ENCODE data around the gene CAB39L.
A peak's percentile ranks its signal among the peaks of the same experiment; 100 is the strongest.

CAB39L gene

GRCh38 chr13:49439609-49440008 is 4.3 kb downstream of the CAB39L start:
- Mint-ChIP-seq H3K4me1 (peaks cover 1% of the 10 kb centered on the region), H3K4me3 (no peak overlapping the region), H3K27me3 (ENCODE audit: low read depth) (no peaks in the 10 kb centered on the region), H3K9me3 (no peaks in the 10 kb centered on the region), H3K36me3 (ENCODE audit: low read depth) (no peaks in the 10 kb centered on the region), H3K27ac (no peak overlapping the region)
- TF ChIP-seq, protein P1, sequence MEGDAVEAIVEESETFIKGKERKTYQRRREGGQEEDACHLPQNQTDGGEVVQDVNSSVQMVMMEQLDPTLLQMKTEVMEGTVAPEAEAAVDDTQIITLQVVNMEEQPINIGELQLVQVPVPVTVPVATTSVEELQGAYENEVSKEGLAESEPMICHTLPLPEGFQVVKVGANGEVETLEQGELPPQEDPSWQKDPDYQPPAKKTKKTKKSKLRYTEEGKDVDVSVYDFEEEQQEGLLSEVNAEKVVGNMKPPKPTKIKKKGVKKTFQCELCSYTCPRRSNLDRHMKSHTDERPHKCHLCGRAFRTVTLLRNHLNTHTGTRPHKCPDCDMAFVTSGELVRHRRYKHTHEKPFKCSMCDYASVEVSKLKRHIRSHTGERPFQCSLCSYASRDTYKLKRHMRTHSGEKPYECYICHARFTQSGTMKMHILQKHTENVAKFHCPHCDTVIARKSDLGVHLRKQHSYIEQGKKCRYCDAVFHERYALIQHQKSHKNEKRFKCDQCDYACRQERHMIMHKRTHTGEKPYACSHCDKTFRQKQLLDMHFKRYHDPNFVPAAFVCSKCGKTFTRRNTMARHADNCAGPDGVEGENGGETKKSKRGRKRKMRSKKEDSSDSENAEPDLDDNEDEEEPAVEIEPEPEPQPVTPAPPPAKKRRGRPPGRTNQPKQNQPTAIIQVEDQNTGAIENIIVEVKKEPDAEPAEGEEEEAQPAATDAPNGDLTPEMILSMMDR (IDR thresholded peaks at IDR 0.05; ENCODE audit: unreplicated experiment in 3 of 3), result no peak

DNA sequence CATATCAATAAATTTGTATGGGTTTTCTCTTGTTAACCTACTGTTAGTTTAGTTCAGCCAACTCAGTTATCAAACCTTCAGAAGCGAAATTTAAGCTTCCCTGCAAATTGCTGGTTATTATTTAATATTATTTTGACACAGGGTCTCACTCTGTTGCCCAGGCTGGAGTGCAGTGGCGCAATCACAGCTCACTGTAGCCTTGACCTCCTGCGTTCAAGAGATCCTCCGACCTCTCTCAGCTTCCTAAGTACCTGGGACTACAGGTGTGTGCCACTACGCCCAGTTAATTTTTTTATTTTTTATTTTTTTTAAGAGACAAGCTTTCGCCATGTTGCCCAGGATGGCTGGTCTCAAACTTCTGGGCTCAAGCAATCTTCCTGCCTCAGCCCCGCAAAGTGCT is 6.2 kb downstream of the CAB39L start:
- peak overlapping the region in 1 of 3 experiments; percentile 19 for H3K27ac Mint-ChIP-seq
- TF ChIP-seq, protein P1 (IDR thresholded peaks at IDR 0.05; ENCODE audit: unreplicated experiment in 3 of 3), result no peak
- H3K27me3 Mint-ChIP-seq (ENCODE audit: low read depth), result no peaks in the 10 kb centered on the region
- H3K4me1 Mint-ChIP-seq, result no peaks in the 10 kb centered on the region
- H3K9me3 Mint-ChIP-seq, result no peaks in the 10 kb centered on the region
- H3K36me3 Mint-ChIP-seq (ENCODE audit: low read depth), result peaks cover 5% of the 10 kb centered on the region
- H3K4me3 Mint-ChIP-seq, result no peak overlapping the region

- no peaks in the 10 kb centered on the region for H3K4me1 Mint-ChIP-seq
- TF ChIP-seq, protein P1 (IDR thresholded peaks at IDR 0.05; ENCODE audit: unreplicated experiment in 3 of 3), result peak in 2 of 3 experiments; percentile 15 to 20
Observed at GRCh38 chr13:49436890-49437289, 7.0 kb downstream of the CAB39L start.

GRCh38 chr13:49435992-49436391 is 7.9 kb downstream of the CAB39L start:
- no peak overlapping the region for H3K27ac Mint-ChIP-seq
- TF ChIP-seq, protein P1 (IDR thresholded peaks at IDR 0.05; ENCODE audit: unreplicated experiment in 3 of 3), result no peak
- H3K4me1 Mint-ChIP-seq, result no peaks in the 10 kb centered on the region
- peaks cover 5% of the 10 kb centered on the region for H3K36me3 Mint-ChIP-seq (ENCODE audit: low read depth)
- no peaks in the 10 kb centered on the region for H3K27me3 Mint-ChIP-seq (ENCODE audit: low read depth)
- no peak overlapping the region for H3K4me3 Mint-ChIP-seq
- no peaks in the 10 kb centered on the region for H3K9me3 Mint-ChIP-seq

More at GRCh38 chr13:49436890-49437289, 7.0 kb downstream of the CAB39L start:
- Mint-ChIP-seq H3K4me3 (no peak overlapping the region), H3K27ac (no peak overlapping the region), H3K36me3 (ENCODE audit: low read depth) (peaks cover 5% of the 10 kb centered on the region), H3K27me3 (ENCODE audit: low read depth) (no peaks in the 10 kb centered on the region), H3K9me3 (no peaks in the 10 kb centered on the region)

- H3K9me3 Mint-ChIP-seq, result no peaks in the 10 kb centered on the region
- TF ChIP-seq, protein P1 (IDR thresholded peaks at IDR 0.05; ENCODE audit: unreplicated experiment in 3 of 3), result no peak
- no peak overlapping the region for H3K27ac Mint-ChIP-seq
- H3K36me3 Mint-ChIP-seq (ENCODE audit: low read depth), result peaks cover 23% of the 10 kb centered on the region
- no peak overlapping the region for H3K4me3 Mint-ChIP-seq
- H3K27me3 Mint-ChIP-seq (ENCODE audit: low read depth), result no peaks in the 10 kb centered on the region
- H3K4me1 Mint-ChIP-seq, result no peaks in the 10 kb centered on the region
Observed at GRCh38 chr13:49429121-49429520, 14.7 kb downstream of the CAB39L start.

DNA sequence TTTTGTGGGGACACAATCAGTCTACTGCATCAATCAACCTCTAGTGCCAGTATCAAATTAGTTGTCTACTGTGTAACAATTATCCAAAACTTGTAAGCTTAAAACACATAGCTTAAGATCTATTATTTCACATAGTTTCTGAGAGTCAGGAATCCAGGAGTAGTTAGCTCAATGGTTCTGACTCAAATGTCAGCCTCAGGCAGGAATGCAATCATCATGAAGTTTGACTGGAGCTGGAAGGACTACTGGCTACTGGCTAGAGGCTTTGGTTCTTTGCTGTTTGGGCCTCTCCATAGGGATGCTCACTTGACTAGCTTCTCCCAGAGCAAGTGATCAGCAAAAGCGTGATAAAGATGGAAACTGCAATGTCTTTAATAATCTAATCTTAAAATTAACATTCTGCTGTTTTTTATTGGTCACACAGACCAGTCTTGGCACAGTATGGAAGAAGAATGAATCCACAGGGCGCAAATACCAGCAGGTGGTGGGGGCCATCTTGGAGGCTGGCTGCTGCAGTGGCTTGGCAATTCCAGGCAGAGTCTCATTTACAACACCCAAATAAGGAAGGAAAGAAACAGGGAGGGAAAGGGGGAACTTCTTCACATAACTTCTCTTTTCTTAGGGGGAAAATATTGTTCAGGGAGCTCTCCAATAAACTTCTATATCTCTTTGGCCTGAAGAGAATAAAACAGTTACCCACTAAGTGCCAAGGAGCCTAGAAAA is 15.7 kb downstream of the CAB39L start:
- H3K27ac Mint-ChIP-seq, result no peak overlapping the region
- H3K4me1 Mint-ChIP-seq, result no peaks in the 10 kb centered on the region
- H3K27me3 Mint-ChIP-seq (ENCODE audit: low read depth), result no peaks in the 10 kb centered on the region
- TF ChIP-seq, protein P1 (IDR thresholded peaks at IDR 0.05; ENCODE audit: unreplicated experiment in 3 of 3), result no peak
- H3K36me3 Mint-ChIP-seq (ENCODE audit: low read depth), result peaks cover 18% of the 10 kb centered on the region
- H3K9me3 Mint-ChIP-seq, result no peaks in the 10 kb centered on the region
- no peak overlapping the region for H3K4me3 Mint-ChIP-seq
